ENCODE data around the gene CCDC191.
A peak's percentile ranks its signal among the peaks of the same experiment; 100 is the strongest.

Gene CCDC191

GRCh38 chr3:114093596-114093995, 37.3 kb upstream of the CCDC191 start:
- H3K4me3 ChIP-seq (replicated peaks; ENCODE audit: low read depth, low read length), result no peak overlapping the region
- peak; percentile 86 for DNase-seq (ENCODE audit: low read depth)
- TF ChIP-seq CTCF (IDR thresholded peaks at IDR 0.05; ENCODE audit: low read length, missing control alignments), result no peak

- DNase-seq (ENCODE audit: low read depth), result no peak
- TF ChIP-seq CTCF (IDR thresholded peaks at IDR 0.05; ENCODE audit: low read length, missing control alignments), result no peak
- no peak overlapping the region for H3K4me3 ChIP-seq (replicated peaks; ENCODE audit: low read depth, low read length)
Measured at GRCh38 chr3:114093016-114093380, 36.7 kb upstream of the CCDC191 start.

GRCh38 chr3:114092151-114093015, 36.1 kb upstream of the CCDC191 start:
- DNase-seq (ENCODE audit: low read depth), result peak; percentile 44
- TF ChIP-seq CTCF (IDR thresholded peaks at IDR 0.05; ENCODE audit: low read length, missing control alignments), result no peak
- H3K4me3 ChIP-seq (replicated peaks; ENCODE audit: low read depth, low read length), result peak overlapping the region; percentile 21

- DNase-seq (ENCODE audit: low read depth), result no peak
- H3K4me3 ChIP-seq (replicated peaks; ENCODE audit: low read depth, low read length), result no peak overlapping the region
- TF ChIP-seq CTCF (IDR thresholded peaks at IDR 0.05; ENCODE audit: low read length, missing control alignments), result no peak
Measured at GRCh38 chr3:114089675-114090074, 33.3 kb upstream of the CCDC191 start.

GRCh38 chr3:114086356-114086755, 30.0 kb upstream of the CCDC191 start:
- no peak for DNase-seq (ENCODE audit: low read depth)
- H3K4me3 ChIP-seq (replicated peaks; ENCODE audit: low read depth, low read length), result no peak overlapping the region
- TF ChIP-seq CTCF (IDR thresholded peaks at IDR 0.05; ENCODE audit: low read length, missing control alignments), result no peak

- no peak for TF ChIP-seq CTCF (IDR thresholded peaks at IDR 0.05; ENCODE audit: low read length, missing control alignments)
- H3K4me3 ChIP-seq (replicated peaks; ENCODE audit: low read depth, low read length), result no peak overlapping the region
- no peak for DNase-seq (ENCODE audit: low read depth)
Measured at GRCh38 chr3:114083112-114083511, 26.8 kb upstream of the CCDC191 start.

- H3K4me3 ChIP-seq (replicated peaks; ENCODE audit: low read depth, low read length), result no peak overlapping the region
- peak; percentile 46 for DNase-seq (ENCODE audit: low read depth)
- no peak for TF ChIP-seq CTCF (IDR thresholded peaks at IDR 0.05; ENCODE audit: low read length, missing control alignments)
Measured at GRCh38 chr3:114081037-114081436, 24.7 kb upstream of the CCDC191 start.

Measured in fibroblast of pulmonary artery (primary cell).